Chondrocyte (in vitro differentiated cells): ENCODE data around the gene KANK4. TPM values are rescaled to one million over a fixed set of nuclear protein-coding genes. Genes with fewer than 3 reads are reported as not detected.

ENCODE experiments used
- DNase-seq: peaks from one replicate; pipeline ENCODE4 v3.0.0; 2021; ENCODE audit warnings: mixed read lengths, low spot score
- H3K27ac Mint-ChIP-seq: one replicate; pipeline ENCODE4 v1.8.0; 2021; ENCODE audit warnings: mild to moderate bottlenecking, moderate library complexity, mixed read lengths; ENCODE audit not compliant: unreplicated experiment
- H3K27me3 Mint-ChIP-seq: 2 replicates; pipeline ENCODE4 v1.8.0; 2021; ENCODE audit warnings: low read depth, mixed read lengths
- H3K36me3 Mint-ChIP-seq: 2 replicates; pipeline ENCODE4 v1.8.0; 2021; ENCODE audit warnings: low read depth, mixed read lengths
- H3K4me1 Mint-ChIP-seq: 2 replicates; pipeline ENCODE4 v1.8.0; 2021; ENCODE audit warnings: low read depth, mild to moderate bottlenecking, mixed read lengths
- H3K4me3 Mint-ChIP-seq: one replicate; pipeline ENCODE4 v1.8.0; 2021; ENCODE audit warnings: mild to moderate bottlenecking, moderate library complexity, mixed read lengths; ENCODE audit not compliant: unreplicated experiment
- H3K9me3 Mint-ChIP-seq: 2 replicates; pipeline ENCODE4 v1.8.0; 2021; ENCODE audit warnings: low read depth, mixed read lengths
- CTCF ChIP-seq: fragments of 200-600 bp; sonication (generic); IDR thresholded peaks from 2 replicates; pipeline ENCODE4 v1.5.0; 2021; ENCODE audit warnings: antibody characterized with exemption, mild to moderate bottlenecking, moderate library complexity
- total RNA-seq: library from RNA; stranded (reverse); gene quantifications from 3 replicates; pipeline ENCODE4 v1.2.1, GENCODE V29; 2021

Gene KANK4
- total RNA-seq, 1 donor from 2014 or later, result 1.4 TPM

DNA sequence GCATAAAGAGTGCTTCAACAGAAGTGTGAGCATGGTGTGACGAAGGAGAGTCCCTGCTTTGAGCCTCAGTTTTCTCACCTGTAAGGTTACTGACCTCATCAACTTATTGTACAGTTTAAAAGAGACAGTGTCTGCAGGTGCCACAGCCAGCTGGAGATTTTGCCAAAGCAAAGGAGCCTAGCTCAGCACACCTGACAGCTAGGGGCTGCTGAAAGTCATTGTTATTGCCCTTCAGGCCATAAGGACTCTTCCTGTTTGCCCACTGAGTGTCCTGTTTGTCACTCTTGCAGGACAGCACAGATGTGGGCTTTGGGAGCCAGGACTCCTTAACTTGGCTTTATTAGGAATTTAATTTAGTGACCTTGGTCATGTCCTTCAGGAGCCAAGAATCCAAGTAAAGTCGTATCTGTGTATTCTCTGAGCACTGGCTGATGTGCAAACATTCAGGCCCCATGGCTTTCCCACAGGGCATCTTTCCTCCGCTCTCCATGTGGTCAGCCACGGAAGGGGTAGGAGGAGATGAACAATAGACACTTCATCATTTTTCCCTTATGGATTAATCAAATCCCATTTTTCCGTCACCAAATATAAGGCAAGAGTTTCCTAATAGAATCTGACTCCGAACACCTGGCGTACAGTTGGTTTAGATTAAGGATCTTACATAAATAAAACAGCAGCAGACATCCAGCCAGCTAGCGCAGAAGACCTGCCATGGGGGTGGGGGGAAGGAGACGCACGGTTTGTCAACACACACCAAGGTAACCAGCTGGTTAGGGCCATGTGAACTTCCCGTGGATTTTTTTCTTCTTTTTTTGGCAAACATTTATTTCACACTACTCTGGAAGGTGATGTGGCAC, 43.1 kb upstream of the KANK4 start:
- Mint-ChIP-seq H3K27me3 (no peaks in the 10 kb centered on the region), H3K4me3 (no peak overlapping the region), H3K9me3 (peaks cover 10% of the 10 kb centered on the region), H3K4me1 (peaks cover 3% of the 10 kb centered on the region), H3K27ac (no peak overlapping the region), H3K36me3 (peaks cover 1% of the 10 kb centered on the region)
- DNase-seq, result no peak
- no peak for TF ChIP-seq CTCF

DNA sequence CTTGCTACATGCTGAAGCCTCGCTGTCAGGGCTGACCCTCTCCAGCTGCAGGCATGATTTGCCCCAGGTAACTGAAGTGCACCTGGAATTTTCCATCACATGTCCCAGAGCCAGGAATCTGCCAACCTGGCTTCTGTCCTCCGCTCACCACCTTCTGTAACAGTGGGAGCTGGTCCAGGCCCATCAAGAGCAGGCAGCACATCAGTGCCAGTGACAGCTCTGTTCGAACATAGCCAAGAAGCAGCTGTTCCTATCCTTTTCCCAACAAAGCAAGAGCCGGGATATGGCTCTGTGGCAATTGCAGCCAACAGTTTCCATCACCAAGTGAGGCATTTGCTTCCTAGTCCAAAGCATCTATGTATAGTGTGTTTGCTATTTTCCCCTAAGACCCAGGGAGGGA, 42.2 kb upstream of the KANK4 start:
- no peak overlapping the region for H3K4me3 Mint-ChIP-seq
- H3K27me3 Mint-ChIP-seq, result no peaks in the 10 kb centered on the region
- peaks cover 5% of the 10 kb centered on the region for H3K9me3 Mint-ChIP-seq
- peaks cover 9% of the 10 kb centered on the region for H3K4me1 Mint-ChIP-seq
- DNase-seq, result no peak
- H3K36me3 Mint-ChIP-seq, result peaks cover 1% of the 10 kb centered on the region
- TF ChIP-seq CTCF, result no peak
- no peak overlapping the region for H3K27ac Mint-ChIP-seq

- Mint-ChIP-seq H3K36me3 (no peaks in the 10 kb centered on the region), H3K9me3 (peaks cover 8% of the 10 kb centered on the region), H3K4me1 (peaks cover 14% of the 10 kb centered on the region), H3K27ac (no peak overlapping the region), H3K4me3 (no peak overlapping the region), H3K27me3 (no peaks in the 10 kb centered on the region)
- DNase-seq, result no peak
- TF ChIP-seq CTCF, result no peak
Observed at GRCh38 chr1:62358665-62359373, 39.6 kb upstream of the KANK4 start.

- H3K4me3 Mint-ChIP-seq, result no peak overlapping the region
- DNase-seq, result no peak
- H3K27ac Mint-ChIP-seq, result no peak overlapping the region
- peaks cover 4% of the 10 kb centered on the region for H3K9me3 Mint-ChIP-seq
- H3K4me1 Mint-ChIP-seq, result peaks cover 14% of the 10 kb centered on the region
- TF ChIP-seq CTCF, result no peak
- H3K27me3 Mint-ChIP-seq, result no peaks in the 10 kb centered on the region
- H3K36me3 Mint-ChIP-seq, result no peaks in the 10 kb centered on the region
Observed at GRCh38 chr1:62357916-62358315, 38.7 kb upstream of the KANK4 start.

DNA sequence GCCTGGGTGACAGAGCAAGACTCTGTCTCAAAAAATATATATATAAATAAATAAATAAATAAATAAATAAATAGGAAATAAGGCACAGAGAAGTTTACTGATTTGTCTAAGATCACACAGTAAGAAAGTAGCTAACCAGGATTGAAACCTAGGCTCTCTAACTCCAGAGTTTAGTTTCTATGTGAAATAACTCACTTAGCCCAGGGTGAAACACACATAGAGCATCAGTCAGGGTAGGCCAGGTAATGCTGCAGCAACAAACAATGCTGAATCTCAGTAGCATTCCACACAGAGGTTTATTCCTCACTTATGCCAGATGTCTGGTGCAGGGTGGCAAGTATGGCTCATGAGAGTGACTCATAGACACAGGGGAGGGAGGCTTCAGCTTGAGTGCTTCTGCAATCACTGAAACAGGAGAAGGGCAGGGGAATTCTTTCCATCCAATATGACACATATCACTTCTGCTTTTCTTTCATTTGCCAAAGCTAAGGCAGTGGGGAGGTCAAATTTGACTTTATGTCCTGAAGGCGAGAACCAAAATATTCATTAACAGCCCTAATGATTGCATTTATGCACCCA, 37.1 kb upstream of the KANK4 start:
- no peaks in the 10 kb centered on the region for H3K27me3 Mint-ChIP-seq
- no peak for TF ChIP-seq CTCF
- no peak overlapping the region for H3K4me3 Mint-ChIP-seq
- peaks cover 14% of the 10 kb centered on the region for H3K4me1 Mint-ChIP-seq
- DNase-seq, result no peak
- H3K27ac Mint-ChIP-seq, result peak overlapping the region; percentile 60
- H3K36me3 Mint-ChIP-seq, result no peaks in the 10 kb centered on the region
- peaks cover 3% of the 10 kb centered on the region for H3K9me3 Mint-ChIP-seq
